ENCODE results near the gene RPL12. TPM values are rescaled to one million over a fixed set of nuclear protein-coding genes. Genes with fewer than 3 reads are reported as not detected.
A peak's percentile ranks its signal among the peaks of the same experiment; 100 is the strongest.
"Not testable (repeated sequence)": the region's sequence is repeated elsewhere in the genome, so short reads cannot be mapped to it uniquely, and the experiment has no call there.

RPL12 gene
- total RNA-seq, 1 donor from 2014 or later: 1,693 TPM

DNA sequence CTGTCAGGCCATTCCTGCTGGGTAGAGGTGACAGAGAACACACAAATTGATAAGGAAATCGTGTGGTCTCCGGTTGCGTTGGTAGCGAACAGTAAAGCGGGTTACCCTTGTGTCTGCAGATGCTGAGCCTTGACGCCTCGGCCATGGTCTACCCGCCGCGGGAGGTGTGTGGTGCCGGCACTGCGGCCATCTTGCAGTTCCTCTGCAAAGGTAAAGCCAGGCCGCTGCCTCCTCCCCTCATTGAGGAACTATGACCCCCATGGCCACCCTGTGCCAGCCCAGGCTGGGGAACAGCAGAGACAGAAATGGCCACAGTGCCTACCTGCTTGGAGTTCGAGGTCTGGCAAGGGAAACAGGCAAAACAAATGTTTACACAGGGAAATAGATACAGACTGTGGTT lies 16.4 kb upstream of the RPL12 start:
- DNase-seq: no peak

DNA sequence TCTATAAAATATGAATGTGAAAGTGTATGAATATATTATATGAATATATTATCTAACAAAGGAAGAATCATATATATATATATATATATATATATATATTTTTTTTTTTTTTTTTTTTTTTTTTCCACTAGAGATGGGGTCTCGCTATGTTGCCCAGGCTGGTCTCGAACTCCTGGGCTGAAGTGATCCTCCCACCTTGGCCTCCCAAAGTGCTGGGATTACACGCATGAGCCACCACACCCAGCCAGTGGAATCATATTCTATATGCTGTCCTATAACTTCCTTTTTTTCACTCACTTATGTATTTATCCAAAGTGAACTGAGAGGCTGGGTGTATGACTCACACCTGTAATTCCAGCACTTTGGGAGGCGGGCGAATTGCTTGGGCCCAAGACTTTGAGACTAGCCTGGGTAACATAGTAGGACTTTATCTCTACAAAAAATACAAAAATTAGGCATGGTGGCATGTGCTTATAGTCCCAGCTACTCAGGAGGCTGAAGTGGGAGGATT lies 15.3 kb upstream of the RPL12 start:
- DNase-seq: not testable (repeated sequence)

DNA sequence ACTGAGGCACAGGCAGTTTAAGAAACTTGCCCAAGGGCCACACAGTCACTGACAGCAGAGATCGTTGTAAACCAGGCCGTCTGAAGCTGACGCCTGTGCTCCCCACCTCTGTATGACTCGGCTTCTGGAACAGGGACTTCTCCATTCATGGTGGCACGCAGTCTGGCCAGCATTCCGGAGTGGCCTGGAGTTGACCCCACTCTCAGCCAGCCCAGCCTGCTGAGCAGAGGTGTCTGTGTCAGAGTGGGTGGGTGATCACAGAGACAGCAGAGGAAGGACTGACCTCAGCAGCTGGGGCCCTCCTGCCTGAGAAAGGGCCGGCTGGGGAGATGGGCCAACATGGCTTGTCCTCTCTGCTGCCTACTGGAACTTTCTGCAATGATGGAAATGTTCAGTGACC lies 12.7 kb upstream of the RPL12 start:
- DNase-seq: no peak

DNA sequence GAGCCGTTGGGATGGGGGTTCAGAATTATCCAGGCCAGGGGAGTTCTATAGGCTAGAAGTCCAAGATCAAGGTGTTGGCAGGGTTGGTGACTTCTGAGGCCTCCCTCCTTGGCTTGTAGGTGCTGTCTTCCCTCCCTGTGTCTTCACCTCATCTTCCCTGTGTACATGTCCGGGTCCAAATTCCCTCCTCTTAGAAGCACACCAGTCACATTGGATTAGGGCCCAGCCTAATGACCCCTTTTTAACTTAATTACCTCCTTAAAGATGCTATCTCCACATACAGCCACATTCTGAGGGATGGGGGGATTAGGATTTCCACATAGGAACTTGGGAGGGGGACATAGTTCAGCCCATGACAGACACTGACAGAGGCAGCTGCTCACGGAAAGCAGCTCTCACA lies 12.2 kb upstream of the RPL12 start:
- no peak for DNase-seq

DNA sequence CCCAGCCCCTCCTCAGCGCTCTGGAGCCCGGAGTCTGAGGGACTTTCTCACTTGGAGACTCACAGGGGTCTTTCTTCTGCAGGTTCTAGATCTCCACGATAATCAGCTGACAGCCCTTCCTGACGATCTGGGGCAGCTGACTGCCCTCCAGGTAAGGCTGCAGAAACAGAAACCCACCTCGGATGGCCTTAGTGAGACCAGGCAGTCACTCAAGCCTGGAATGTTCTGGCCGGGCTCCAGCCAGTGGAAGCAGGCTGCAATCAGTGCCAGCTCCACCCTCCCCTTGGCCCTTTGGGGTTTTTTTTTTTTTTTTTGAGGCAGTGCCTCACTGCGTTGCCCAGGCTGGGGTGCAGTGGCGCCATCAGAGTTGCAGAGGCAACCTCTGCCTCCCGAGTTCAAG lies 7.7 kb upstream of the RPL12 start:
- no peak for DNase-seq

DNA sequence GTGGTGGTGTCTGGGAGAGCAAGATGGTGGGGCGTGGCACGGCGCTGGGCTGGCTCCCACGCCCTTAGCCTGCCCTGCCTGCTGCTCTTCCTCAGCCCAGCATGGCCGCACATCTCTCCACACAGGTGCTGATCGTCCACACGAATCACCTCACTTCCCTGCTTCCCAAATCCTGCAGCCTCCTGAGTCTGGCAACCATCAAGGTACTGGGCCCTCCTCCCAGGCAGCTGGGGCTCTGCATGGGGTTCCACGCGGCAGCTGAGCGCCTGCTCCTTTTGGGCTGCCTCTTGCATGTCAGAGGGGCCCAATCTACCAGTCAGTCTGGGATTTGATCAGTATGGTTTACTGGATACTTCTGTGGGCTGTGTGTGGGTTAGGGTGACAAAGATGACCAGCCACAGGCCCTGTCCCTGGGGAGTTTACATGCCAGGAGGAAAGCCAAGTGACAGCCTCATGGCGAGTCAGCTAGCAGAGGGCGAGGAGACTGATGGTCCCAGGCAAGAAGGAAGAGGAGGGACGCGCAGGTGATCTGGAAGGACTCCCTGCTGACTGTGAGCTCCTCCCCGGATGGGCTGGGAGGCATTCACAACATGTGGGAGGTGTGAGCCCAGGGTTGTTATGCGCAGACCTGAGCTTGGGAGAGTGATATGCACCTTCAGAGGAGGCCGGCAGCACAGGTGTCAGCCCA lies 6.1 kb upstream of the RPL12 start:
- DNase-seq: no peak

DNA sequence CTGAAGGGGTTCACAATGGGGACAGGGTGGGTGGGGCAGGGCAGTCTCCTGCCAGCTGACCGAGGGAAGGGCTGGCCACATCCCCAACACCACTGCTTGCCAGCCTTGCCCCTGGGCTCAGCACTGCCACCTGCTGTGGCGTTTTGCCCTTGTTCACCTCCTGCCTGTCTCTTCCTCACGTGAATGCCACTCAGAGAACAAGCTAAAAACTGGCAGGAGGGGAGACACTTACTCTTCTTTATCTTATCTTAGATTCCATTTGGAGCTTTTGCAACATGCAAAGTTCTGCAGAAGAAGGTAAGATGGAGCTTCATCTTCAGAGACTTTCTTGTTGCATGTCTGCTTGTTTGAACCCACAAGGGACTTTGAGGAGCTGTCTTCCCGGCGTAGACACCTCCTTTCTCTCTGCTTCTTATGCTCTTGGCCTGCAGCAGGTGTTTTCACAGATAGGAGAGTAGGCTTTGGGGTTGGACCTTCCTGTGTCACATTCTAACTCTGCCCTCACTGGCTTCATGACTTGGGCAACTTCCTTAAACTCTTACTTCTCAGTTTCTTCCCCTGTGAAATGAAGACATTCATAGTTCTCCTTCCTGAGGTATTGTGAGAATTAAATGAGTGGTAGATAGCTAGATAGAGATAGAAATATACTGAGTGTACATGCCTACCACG lies 4.3 kb upstream of the RPL12 start:
- peak; percentile 53 for DNase-seq

DNA sequence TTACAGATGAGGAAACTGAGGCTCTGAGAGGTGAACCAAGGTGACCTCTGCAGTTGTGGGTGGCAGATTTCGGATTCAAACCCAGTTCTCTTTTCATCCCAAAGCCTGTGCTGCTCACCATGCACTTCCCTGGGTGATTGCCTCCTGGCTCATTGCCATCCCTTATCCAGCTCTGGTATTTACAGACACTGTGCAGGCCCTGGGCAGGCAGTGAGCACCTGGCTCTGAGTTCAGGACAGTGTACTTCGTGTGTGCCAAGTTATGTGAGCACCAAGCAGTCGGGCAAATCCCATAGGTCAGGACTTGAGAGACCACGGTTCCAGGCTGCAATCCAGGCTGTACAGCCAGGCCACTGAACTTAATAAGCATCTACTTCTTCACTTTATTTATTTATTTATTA lies 1.5 kb upstream of the RPL12 start:
- DNase-seq: peak; percentile 22

DNA sequence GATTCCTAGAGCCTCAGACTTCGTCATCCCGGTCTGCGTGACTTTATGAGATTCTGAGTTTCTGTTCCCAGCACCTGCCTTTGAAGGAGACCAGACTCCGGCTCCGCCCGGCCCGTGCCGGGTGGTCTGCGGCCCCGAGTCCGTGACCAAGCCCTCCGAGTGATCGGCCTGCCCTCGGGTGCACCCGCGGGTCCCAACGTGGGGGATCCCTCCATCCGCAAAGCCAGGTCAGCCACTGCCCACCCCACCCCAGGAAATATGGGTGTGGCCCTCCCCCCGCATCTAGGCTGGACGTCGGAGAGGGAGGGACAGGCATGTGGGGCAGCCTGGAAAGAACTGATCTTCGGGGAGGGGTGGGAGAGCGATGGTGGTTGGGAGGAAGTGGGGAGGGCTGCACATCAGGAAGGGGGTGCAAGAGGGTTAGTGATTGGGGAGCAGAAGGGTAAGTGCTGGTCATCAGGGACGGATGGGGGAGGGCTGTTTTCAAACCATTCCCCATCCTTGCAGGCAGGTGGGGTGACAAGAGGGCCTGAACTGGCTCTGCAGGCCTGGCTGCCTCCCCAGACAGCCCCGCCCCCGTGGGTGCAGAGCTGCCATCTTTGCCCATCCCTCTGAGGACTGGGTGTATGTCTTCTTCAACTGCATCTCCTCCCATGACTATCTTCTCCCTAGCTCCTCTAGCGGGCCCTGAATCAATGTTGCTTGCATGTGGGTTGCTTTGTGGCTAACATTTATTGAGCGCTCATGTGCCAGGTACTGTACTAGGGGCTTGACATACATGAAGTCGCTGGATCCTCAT lies 851 bp upstream of the RPL12 start:
- peak; percentile 60 for DNase-seq

DNA sequence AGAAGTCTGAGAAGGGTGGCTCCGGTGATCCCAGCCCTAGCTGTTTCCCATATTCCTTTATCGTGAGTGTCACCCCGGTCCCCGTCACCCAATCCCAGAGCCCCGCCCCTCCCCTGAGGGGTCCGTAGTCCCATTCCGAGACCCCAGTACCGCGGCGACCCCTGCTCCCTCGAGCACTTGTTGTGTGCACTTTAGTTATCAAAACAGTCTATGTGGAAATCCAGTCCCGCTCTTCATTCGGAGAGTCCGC lies 327 bp upstream of the RPL12 start:
- DNase-seq: no peak

DNA sequence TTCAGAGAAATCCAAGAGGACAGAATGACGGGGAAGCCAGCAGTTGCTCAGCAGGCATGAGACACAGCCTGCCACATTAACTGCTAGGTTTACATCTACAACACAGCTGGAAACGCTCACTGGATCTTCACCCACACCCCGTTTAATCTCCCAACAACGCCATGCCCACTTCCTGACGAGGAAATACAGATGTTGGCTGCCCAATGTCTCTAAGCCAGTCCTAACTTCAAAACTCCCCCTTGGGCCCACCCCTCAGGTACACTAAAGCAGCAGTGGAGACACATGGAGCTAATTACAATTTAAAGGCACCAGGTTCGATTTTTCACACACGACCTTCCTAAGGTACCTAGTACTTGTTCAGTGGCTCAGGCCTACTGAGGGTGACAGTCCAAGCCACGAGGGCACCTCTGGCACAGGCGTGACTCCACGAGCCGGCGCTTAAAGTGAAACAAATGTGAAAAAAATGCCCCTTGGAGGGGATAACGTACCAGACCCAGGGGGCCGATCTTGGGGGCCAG lies 904 bp downstream of the RPL12 start:
- peak; percentile 31 for DNase-seq

DNA sequence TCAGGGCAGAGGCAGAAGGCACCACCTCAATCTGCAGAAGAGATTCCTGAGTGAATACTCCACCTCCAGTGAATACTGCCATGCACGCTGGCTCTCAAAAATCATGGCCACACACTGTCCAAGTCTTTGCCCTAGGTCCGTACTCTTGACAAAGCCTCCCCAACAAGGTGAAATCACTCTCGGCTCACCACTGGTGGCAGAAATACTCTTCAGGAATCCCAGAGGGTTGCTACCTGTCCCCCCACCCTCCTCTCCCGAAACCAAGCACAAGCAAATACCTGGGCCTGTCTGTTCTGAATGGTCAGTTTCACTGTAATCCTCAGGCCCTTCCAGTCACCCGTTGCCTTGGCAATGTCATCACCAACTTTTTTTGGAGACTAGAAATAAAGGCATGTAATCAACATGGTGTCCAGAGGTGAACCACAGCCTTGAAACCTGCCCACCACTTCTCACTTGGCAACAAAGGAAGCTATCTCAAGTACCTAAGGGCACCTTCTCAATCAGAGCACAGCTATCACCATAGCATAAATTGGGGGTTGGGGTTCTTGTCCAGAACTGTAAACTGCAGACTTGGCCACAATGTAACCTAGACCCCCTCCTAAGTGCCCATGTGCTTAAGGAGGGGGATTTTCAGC lies 1.8 kb downstream of the RPL12 start:
- DNase-seq: no peak

DNA sequence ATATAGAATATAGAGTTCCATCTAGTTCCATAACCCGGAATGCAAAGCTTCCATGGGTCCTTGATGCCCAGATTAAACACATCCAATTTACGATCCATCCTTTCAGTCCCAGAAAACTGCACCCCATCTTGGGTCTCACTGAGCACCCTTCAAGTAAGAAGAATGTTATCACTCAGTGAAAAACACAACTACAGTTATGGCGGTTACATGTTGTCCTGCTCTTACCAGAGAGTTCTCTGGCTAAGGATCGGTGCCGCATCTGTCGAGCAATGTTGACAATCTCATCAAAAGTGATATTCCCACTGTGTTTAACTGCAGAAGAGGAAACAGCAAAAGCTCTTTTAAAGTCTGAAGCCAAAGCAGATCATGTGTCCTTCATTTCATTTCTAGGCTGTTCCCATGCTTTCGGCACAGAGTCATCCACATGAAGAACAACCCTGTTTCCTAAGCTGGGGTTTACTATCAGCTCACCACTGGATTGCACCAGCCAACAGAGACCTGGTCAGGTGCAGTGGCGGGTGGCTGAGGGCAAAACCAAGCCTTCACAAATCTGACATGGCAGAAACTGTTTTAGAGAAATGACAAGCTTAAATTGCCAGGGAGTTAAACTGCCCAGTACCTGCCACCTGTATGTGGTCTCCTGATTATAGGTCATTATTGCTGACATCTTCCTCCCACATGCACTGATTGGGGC lies 2.9 kb downstream of the RPL12 start:
- DNase-seq: no peak

DNA sequence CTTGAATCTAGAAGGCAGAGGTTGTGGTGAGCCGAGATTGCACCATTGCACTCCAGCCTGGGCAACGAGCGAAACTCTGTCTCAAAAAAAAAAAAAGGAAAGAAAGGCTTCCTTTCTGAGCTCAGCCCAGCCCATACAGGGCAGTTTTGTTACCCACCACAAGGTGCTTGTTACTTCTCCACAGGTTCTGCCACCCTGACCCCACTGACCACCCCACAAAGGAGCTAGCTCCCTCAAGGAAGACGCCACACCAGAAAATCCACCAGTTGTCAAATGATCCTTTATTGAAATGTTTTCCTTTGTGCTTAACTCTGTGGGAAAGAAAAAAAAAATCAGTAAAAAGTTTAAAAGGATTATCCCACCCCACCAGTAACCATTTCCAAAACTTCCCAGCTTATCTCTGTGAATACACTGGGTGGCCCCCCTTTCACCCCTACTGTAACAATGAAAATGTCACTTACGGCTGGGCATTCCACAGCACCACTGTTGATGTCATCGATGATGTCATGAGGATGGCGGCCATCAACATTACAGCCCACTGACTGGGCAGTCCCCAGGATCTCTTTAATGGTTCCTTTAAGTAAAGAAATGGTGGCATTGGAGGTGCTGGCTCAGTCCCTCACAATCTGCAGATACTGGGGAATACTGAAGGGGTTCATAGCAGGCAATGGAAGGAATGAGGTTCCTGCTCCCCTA lies 3.6 kb downstream of the RPL12 start:
- no peak for DNase-seq

DNA sequence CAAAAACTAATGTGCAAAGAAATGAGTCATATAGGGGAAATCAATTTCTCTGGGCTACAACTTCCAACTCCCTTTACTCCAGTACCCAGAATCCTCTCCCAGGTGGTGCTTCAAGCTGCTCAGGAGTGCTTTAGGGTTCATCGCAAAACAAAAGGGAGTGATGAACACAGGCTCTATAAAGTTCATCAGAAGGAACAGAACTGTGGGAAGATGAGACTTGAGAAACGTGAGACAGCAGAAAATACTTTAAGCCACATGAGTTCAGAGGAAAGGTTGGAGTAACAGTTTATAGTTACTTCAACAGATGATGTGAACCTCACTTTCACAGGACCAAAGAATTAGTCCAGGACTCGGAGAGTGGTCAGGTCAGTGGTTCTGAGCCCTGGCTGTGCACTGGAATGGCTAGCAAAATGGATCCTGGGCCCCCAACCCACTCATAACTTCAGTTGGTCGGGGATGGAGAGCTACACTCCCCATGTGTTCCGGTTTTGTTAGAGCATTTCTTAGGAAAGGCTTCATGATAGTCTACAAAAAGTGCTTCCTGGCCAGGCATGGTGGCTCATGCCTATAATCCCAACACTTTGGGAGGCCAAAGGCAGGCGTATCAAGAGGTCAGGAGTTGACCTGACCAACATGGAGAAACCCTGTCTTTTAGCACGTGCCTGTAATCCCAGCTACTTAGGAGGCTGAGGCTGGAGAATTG lies 4.3 kb downstream of the RPL12 start:
- DNase-seq: no peak

DNA sequence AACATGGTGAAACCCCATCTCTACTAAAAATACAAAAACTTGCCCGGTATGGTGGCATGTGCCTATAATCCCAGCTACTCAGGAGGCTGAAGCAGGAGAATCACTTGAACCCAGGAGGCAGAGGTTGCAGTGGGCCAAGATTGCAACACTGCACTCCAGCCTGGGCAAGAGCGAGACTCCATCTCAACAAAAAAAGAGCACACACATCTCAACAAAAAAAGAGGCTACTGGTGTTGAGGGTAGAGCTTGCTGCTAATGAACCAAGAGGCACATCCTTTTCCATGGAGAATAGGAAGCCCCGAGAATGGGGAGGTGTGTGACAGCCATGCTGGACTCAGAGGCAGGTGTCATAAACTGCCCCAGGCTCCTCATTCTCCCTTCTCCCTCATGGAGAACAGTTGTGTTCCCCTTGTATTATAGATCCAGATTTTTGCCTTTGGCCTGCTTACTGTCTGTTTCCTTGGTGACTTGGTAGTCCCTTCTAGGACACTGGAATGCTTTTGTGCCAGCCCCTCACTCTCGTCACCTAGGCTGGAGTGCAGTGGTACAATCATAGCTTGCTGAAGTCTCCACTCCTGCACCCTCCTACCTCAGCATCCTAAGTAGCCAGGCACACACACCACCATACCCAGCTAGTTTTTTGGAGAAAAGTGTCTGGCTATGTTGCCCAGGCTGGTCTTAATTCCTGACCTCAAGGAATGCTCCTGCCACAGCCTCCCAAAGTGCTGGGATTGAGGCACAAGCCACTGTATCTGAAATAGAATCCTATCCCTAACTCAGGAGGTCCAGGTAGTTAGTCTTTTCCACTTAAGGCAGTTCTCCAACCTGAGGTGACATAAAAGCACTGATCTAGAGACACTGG lies 5.1 kb downstream of the RPL12 start:
- DNase-seq: no peak

DNA sequence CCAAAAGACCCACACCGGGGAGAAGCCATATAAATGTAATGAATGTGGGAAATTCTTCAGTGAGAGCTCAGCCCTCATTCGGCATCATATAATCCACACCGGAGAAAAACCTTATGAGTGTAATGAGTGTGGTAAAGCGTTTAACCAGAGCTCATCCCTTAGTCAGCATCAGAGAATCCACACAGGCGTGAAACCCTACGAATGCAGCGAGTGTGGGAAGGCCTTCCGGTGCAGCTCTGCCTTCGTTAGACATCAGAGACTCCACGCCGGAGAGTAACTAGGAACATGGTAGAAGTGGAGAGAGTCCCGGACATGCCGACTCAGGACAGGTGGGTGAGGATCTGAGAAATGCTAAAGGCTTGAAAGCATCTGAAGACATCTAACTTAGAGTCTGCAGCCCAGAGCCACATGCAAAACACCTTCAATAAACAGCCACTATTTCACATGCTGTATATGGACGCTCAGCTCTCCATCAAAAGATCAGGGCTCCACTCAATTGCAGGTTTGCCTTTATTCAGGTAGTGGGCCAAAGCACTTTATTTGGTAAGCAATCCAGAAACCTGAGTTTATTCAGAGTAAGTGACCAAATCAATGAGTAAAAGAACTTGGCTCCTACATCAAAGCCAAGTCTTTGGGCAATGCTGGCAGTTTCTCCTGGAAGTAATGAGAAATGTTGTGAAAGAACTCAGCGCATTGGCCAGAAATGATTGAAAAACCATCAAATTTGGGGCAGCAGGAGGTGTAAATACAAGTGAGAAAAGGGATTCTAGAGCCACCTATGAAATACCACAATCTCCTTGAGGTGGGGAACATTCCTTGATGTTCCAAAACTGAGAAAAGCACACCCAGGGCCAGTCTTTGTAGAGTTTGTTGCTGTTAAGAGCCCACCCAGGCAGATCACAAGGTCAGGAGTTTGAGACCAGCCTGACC lies 6.0 kb downstream of the RPL12 start:
- DNase-seq: no peak

DNA sequence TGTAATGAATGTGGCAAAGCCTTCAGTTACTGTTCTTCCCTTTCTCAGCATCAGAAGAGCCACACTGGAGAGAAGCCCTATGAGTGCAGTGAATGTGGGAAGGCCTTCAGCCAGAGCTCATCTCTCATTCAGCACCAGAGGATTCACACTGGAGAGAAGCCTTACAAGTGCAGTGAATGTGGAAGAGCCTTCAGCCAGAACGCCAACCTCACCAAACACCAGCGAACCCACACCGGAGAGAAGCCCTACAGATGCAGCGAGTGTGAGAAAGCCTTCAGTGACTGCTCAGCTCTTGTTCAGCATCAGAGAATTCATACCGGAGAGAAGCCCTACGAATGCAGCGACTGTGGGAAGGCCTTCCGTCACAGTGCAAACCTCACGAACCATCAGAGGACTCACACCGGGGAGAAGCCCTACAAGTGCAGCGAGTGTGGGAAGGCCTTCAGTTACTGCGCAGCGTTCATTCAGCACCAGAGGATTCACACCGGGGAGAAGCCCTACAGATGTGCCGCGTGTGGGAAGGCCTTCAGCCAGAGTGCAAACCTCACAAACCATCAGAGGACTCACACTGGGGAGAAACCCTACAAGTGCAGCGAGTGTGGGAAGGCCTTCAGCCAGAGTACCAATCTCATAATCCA lies 6.8 kb downstream of the RPL12 start:
- DNase-seq: no peak

DNA sequence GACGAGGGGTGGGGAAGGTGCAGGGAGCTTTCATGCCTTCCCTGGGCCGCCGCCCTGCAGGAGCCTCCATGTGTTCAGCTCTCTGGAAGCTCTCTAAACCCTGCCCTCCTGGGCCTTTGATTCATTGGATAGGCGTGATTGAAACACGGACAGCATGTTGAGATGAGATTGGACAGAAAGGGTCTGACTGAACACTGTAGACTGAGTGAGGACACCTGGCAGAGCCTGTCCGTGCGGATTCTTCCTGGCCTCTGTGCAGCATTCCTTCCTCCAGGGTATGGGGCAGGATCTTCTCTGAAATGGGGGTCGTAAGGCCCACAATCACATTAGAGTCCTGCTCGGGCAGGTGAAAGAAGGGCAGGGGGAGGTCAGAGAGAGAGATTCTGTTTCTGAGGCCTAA lies 12.8 kb downstream of the RPL12 start:
- no peak for DNase-seq
